ENCODE results near the gene FARSB. TPM values are rescaled to one million over a fixed set of nuclear protein-coding genes. Genes with fewer than 3 reads are reported as not detected.

FARSB gene
- total RNA-seq, 4 donors from 2014 or later: 10.2 to 25.8 (median 11.7) TPM

DNA sequence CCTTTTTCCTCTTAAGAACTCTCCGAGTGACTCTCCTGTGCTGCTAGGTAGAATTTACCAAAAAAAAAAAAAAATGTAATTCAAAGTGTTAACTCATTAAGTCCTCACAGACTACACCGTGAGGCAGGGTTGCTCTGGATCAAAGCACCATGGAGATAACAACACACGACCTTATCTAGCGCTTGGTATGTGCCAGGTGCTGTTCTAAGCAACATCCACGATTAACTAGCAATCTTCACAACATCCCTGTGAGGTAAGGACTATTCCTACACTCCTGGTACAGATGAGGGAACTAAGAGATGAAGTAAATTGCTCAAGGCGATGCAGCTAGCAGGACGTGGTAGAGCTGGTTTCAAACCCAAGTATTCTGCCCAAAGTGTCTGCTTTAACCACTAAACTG, 17.4 kb upstream of the FARSB start:
- no peak for TF ChIP-seq CTCF (IDR thresholded peaks at IDR 0.05; ENCODE audit: low read depth)

- no peak for TF ChIP-seq CTCF (IDR thresholded peaks at IDR 0.05; ENCODE audit: low read depth)
Observed at GRCh38 chr2:222672068-222672401, 16.1 kb upstream of the FARSB start.

GRCh38 chr2:222671259-222672067, 15.6 kb upstream of the FARSB start, which contains the start of gene MOGAT1:
TSS of gene MOGAT1 (plus strand) at chr2:222671658. CDS start at chr2:222671786, 128 bp downstream.
- no peak for TF ChIP-seq CTCF (IDR thresholded peaks at IDR 0.05; ENCODE audit: low read depth)

DNA sequence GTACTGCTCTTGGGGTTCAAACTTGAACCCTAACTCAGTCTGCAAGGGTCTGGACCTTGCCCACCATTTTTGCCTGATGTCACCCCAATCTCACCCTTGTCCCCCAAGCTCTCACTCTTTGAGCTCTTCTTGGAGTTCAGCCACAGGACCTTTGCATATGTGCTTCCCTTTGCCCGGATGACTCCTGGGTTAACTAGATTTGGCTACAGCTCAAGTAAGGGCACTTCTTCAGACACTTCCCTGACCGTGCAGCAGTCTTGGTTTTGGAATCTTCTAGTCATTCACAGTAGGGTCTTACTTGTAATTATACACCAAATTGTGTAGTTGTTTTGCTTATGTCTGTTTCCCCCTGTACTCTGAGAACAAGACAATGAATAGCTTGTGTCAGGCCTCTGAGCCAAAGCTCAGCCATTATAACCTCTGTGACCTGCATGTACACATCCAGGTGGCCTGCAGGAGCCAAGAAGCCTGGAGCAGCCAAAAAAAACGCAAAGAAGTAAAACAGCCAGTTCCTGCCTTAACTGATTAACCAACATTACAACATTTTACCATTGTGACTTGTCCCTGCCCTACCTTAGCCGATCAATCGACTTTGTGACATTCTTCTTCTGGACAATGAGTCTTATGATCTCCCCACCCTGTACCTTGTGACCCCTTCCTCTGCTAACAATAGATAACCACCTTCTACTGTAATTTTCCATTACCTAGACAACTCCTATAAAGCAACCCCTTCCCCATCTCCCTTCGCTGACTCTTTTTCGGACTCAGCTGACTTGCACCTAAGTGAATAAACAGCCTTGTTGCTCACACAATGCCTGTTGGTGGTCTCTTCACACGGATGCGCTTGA, 14.5 kb upstream of the FARSB start:
- no peak for TF ChIP-seq CTCF (IDR thresholded peaks at IDR 0.05; ENCODE audit: low read depth)

DNA sequence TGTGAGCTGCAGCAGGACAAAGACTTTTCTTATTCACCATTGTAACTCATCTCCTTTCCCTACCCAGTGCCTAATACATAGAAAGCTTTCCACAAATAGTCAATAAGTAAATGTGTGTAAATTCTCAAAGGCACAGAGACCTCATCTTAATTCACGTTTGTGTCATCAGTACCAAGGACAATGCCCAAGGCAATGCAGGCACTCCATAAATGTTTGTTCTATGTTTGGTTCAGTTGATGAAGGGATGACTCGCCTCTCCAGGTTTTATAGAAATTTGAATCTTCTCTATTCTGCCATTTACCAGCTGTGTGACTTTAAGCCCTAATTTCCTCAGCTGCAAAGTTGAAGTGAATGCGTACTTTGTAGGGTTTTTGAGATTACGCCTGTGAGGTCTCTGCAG, 13.5 kb upstream of the FARSB start:
- TF ChIP-seq CTCF (IDR thresholded peaks at IDR 0.05; ENCODE audit: low read depth): no peak

DNA sequence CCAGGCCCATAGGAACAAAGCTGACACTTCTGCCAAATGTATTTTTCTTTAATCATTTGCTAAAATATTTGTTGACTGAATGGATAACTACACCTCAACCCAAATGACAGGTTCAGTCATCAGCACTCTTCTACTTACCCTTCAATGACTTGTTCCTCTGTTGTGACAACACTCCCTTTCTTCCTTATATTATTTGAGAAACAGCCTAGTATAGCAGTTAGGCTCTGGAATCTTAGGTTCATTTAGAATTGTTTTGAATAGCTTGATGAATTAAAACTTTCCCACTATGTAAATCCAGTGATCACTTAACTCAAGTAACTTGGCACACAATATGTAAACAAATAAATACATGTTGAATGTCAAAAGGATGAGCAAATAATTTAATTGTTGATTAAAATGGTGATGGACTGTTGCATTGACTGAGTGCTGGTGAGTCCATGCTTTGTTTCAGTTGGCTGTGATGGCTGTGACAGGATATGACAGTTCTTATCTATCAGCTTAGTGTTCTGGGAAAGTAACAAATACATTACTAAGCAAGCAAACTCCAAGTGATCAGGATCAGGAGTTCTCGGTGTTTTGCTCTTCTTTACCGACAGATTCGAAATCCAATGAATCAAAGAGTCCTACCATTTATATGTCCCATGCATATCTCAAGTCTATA, 12.7 kb upstream of the FARSB start:
- no peak for TF ChIP-seq CTCF (IDR thresholded peaks at IDR 0.05; ENCODE audit: low read depth)

- TF ChIP-seq CTCF (IDR thresholded peaks at IDR 0.05; ENCODE audit: low read depth): no peak
Observed at GRCh38 chr2:222663479-222663878, 7.6 kb upstream of the FARSB start.

All from subcutaneous adipose tissue (tissue), 4 donors.